NB4 (cell line): Measurements from ENCODE around the gene COL24A1.

Experiments used
- DNase-seq: peaks from one replicate; pipeline ENCODE4 v3.0.0; 2010; ENCODE audit warnings: low read depth
- H3K4me3 ChIP-seq: one replicate; pipeline ENCODE4 v1.5.1; 2011; ENCODE audit warnings: mild to moderate bottlenecking, low read depth, low read length, moderate library complexity
- CTCF ChIP-seq: IDR thresholded peaks from one replicate; pipeline ENCODE4 v1.5.1; 2012; ENCODE audit warnings: low read depth, low read length
- MYC ChIP-seq: IDR thresholded peaks from 2 replicates; pipeline ENCODE4 v1.6.1; 2011; ENCODE audit warnings: low read depth, low read length
- POLR2A ChIP-seq: IDR thresholded peaks from 2 replicates; pipeline ENCODE4 v1.6.1; 2011; ENCODE audit warnings: mild to moderate bottlenecking; ENCODE audit not compliant: insufficient read length; ENCODE audit errors: extremely low read depth
- TF ChIP-seq, protein P1 (sequence below): IDR thresholded peaks from 2 replicates; pipeline ENCODE4 v1.6.1; 2011; ENCODE audit warnings: low read depth, low read length

Gene COL24A1

DNA sequence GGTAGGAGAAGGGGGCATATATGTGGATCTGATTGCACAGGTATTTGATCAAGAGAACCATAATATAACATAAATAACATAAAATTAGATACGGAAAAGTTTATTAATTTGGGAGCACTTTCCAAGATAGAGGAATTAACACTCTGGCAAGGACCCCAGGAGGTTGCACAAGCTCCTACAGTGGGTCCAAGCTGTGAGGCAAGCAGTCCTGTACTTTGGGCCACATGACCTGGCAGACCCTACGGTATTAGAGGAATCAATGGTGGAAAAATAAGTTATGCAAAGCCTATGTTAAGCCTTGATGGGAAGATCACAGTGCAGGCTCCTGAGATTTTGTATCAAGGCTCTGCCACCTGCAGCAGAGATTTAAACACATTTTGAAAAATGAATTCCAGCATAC is 220.1 kb downstream of the COL24A1 start:
- TF ChIP-seq POLR2A (no peak), CTCF (no peak), MYC (no peak)
- TF ChIP-seq, protein P1, sequence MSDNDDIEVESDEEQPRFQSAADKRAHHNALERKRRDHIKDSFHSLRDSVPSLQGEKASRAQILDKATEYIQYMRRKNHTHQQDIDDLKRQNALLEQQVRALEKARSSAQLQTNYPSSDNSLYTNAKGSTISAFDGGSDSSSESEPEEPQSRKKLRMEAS, result no peak
- no peak for DNase-seq
- H3K4me3 ChIP-seq, result no peak overlapping the region

GRCh38 chr1:85936057-85936456 is 220.5 kb downstream of the COL24A1 start:
- no peak overlapping the region for H3K4me3 ChIP-seq
- TF ChIP-seq MYC (no peak), CTCF (no peak), POLR2A (no peak)
- TF ChIP-seq, protein P1, result no peak
- DNase-seq, result no peak

GRCh38 chr1:85935234-85935633 is 221.3 kb downstream of the COL24A1 start:
- no peak for DNase-seq
- H3K4me3 ChIP-seq, result no peak overlapping the region
- TF ChIP-seq, protein P1, result no peak
- no peak for TF ChIP-seq POLR2A
- no peak for TF ChIP-seq MYC

DNA sequence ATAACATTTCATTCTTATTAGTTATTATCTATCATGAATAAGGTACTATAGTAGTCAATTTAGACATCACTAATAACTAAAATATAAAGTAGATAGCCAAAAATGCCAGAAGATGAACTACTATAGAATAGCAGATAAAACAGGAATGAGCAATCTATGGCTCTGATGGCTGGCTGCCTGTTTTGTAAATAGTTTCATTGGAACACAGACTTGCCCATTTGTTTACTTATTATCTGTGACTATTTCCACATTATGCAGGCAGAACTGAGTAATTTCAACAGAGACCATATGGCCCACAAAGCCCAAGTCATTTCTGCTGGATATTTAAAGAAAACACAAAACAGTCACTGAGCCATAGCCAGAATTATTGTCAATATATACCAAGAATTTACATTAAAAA is 222.1 kb downstream of the COL24A1 start:
- H3K4me3 ChIP-seq, result no peak overlapping the region
- TF ChIP-seq CTCF, result no peak
- no peak for TF ChIP-seq POLR2A
- TF ChIP-seq, protein P1, result no peak
- TF ChIP-seq MYC, result no peak
- no peak for DNase-seq

GRCh38 chr1:85933961-85934360 is 222.6 kb downstream of the COL24A1 start:
- no peak overlapping the region for H3K4me3 ChIP-seq
- no peak for TF ChIP-seq CTCF
- no peak for TF ChIP-seq MYC
- TF ChIP-seq POLR2A, result no peak
- TF ChIP-seq, protein P1, result no peak
- DNase-seq, result no peak

GRCh38 chr1:85911742-85912141 is 244.8 kb downstream of the COL24A1 start:
- no peak overlapping the region for H3K4me3 ChIP-seq
- no peak for DNase-seq
- TF ChIP-seq POLR2A (no peak), MYC (no peak), CTCF (peak; percentile 12)
- TF ChIP-seq, protein P1, result no peak
